Measurements from ENCODE around the gene NTRK3.

DNA sequence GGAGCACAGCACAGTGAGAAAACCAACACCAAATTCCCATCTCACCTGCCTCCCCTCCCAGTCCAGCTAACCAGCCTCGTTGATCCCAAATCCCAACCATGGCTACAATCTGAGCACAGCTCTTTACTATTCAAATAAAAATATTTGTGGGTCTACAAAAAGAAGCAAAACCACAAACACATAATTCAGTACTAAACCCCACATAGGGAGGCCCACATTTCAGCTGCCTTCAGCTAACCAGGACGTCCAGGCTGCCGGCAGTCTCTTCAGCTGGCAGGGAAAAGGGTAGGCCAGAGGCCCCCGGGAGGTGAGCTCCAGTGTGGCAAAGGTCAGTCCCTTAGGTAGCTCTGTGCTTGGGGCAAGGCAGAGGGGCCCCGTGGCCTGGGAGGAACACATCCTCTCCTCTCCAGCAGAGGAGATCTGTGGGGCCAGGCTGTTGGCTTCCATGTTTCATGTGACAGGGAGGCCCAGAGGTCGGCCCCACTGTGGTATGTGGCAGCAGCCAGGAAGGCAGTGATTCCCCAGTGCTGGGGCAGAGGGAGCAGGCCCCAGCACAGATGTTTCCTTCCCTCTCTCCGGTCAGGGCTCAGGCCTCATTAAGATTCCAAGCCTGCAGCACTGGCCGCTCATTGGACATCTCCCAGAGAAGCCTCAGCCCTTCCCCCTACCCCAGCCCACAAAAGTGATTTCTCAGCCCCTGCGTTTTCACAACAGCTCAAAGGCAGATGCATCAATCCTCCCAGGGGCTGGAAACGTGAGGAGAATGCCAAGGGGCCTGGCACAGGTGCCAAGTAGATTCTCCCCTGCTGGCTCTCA is 381.4 kb downstream of the NTRK3 start:
- TF ChIP-seq SIN3A (conservative IDR thresholded peaks at IDR 0.05 in 1 of 2, IDR thresholded peaks at IDR 0.05 in 1 of 2; ENCODE audit: low read depth in 1 of 2, low read length in 2 of 2) (no peak), POLR2AphosphoS5 (IDR thresholded peaks at IDR 0.05; ENCODE audit: low read depth, low read length) (no peak), YY1 (IDR thresholded peaks at IDR 0.05; ENCODE audit: low read depth, low read length) (no peak), NRF1 (IDR thresholded peaks at IDR 0.05; ENCODE audit: low read depth, low read length) (no peak), SP1 (IDR thresholded peaks at IDR 0.05; ENCODE audit: low read depth, low read length) (no peak), CBX8 (IDR thresholded peaks at IDR 0.05; ENCODE audit: borderline replicate concordance, low read depth, low read length) (no peak), TBP (IDR thresholded peaks at IDR 0.05; ENCODE audit: low read depth, low read length) (no peak)
- TF ChIP-seq, protein P1, sequence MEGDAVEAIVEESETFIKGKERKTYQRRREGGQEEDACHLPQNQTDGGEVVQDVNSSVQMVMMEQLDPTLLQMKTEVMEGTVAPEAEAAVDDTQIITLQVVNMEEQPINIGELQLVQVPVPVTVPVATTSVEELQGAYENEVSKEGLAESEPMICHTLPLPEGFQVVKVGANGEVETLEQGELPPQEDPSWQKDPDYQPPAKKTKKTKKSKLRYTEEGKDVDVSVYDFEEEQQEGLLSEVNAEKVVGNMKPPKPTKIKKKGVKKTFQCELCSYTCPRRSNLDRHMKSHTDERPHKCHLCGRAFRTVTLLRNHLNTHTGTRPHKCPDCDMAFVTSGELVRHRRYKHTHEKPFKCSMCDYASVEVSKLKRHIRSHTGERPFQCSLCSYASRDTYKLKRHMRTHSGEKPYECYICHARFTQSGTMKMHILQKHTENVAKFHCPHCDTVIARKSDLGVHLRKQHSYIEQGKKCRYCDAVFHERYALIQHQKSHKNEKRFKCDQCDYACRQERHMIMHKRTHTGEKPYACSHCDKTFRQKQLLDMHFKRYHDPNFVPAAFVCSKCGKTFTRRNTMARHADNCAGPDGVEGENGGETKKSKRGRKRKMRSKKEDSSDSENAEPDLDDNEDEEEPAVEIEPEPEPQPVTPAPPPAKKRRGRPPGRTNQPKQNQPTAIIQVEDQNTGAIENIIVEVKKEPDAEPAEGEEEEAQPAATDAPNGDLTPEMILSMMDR (IDR thresholded peaks at IDR 0.05; ENCODE audit: control extremely low read depth in 1 of 3, insufficient read depth in 1 of 3, low read depth in 1 of 3, low read length in 3 of 3): no peak
